Fibroblast of pulmonary artery (primary cell): ENCODE measurements around the gene PGLYRP3.

Experiments used
- DNase-seq: peaks from one replicate; pipeline ENCODE4 v3.0.0-alpha.2; 2010; ENCODE audit warnings: low read depth
- H3K4me3 ChIP-seq: replicated peaks from 2 replicates; pipeline ENCODE4 v1.5.1; 2011; ENCODE audit warnings: low read depth, mild to moderate bottlenecking, control low read depth, low read length, moderate library complexity
- TF ChIP-seq, protein P1 (sequence below): IDR thresholded peaks from 2 replicates; pipeline ENCODE4 v1.5.1; 2011; ENCODE audit warnings: mild to moderate bottlenecking, control low read depth, low read length, inconsistent platforms; ENCODE audit errors: missing control alignments

PGLYRP3 gene

DNA sequence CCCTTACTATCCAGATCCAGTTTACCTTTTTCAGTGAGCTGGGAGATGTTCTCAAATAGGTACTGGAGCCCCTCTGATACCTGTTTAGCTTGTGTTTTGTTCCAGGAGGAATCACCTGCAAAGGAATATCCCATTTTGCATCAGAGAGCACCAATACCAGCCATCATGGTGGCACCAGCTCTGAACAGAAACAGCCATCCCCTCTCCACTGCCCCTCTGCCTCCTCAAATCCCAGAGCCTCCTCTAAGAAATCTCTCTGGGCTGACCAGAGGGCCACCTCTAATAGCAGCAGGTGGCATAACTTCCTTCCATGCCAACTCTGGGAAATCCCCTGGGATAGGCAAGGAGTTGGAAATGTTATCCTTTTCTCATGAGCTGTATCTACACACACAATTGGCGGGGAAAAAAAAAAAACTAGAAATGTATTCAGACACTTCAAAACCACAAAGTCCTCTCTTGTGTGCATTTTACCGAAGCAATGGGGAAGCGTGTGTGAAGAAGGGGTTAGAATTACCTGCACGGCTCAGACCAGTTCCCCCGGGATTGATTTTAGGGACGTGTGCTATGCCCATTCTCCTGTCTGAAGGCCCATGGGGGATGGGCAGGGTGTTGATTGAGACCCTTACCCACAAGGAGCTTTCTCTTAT lies 33.4 kb upstream of the PGLYRP3 start:
- DNase-seq = no peak
- TF ChIP-seq, protein P1, sequence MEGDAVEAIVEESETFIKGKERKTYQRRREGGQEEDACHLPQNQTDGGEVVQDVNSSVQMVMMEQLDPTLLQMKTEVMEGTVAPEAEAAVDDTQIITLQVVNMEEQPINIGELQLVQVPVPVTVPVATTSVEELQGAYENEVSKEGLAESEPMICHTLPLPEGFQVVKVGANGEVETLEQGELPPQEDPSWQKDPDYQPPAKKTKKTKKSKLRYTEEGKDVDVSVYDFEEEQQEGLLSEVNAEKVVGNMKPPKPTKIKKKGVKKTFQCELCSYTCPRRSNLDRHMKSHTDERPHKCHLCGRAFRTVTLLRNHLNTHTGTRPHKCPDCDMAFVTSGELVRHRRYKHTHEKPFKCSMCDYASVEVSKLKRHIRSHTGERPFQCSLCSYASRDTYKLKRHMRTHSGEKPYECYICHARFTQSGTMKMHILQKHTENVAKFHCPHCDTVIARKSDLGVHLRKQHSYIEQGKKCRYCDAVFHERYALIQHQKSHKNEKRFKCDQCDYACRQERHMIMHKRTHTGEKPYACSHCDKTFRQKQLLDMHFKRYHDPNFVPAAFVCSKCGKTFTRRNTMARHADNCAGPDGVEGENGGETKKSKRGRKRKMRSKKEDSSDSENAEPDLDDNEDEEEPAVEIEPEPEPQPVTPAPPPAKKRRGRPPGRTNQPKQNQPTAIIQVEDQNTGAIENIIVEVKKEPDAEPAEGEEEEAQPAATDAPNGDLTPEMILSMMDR = no peak

GRCh38 chr1:153345187-153346076 lies 32.7 kb upstream of the PGLYRP3 start:
- TF ChIP-seq, protein P1 = no peak
- H3K4me3 ChIP-seq = no peak overlapping the region
- DNase-seq = no peak

More for the DNA sequence above, 33.4 kb upstream of the PGLYRP3 start:
- H3K4me3 ChIP-seq = no peak overlapping the region

- no peak for DNase-seq
- TF ChIP-seq, protein P1 = no peak
- H3K4me3 ChIP-seq = no peak overlapping the region
These were observed 31.9 kb upstream of the PGLYRP3 start for GRCh38 chr1:153344718-153345025.

DNA sequence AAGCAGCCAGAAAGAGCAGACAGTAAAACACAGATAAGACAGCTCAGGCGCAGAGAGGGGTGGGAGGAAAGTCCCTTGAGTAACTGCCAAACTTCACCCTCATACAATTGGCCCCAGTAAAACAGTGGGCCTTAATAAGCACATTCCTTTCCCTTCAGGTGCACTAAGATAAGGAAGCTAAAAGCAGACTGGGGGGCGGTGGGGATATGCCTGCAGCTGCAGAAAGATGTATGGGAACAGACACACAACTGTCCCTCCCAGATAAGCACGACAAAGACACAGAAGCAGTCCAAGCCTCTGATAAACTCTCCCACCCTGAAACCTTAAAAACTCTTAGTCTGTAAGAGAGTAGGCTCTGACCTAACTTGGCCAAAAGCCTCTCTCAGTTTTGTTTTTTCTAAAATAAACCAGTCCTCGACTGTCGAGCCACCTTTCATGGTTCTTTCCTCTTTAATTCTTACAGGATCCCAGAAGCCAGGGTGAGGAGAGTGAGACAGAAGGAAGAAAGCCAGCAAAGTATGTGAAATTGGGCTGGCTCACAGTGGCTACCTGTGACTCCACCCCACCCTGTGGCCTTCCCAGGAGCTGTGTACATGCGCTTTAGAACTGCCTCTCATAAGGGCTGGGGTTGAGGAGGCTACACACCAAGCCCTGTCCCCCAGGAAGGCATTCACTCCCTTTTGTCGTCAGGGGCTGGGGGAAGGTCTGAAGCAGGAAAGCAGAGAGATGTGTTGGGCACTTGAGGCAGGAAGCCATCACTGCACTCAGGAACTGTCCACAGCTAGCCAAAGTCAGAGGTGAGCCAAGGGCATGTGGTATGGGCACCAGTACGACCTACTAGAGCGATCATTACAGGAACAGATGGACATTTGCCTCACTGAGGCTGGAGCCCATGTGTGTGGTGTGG lies 31.3 kb upstream of the PGLYRP3 start:
- TF ChIP-seq, protein P1 = no peak
- DNase-seq = no peak
- no peak overlapping the region for H3K4me3 ChIP-seq

DNA sequence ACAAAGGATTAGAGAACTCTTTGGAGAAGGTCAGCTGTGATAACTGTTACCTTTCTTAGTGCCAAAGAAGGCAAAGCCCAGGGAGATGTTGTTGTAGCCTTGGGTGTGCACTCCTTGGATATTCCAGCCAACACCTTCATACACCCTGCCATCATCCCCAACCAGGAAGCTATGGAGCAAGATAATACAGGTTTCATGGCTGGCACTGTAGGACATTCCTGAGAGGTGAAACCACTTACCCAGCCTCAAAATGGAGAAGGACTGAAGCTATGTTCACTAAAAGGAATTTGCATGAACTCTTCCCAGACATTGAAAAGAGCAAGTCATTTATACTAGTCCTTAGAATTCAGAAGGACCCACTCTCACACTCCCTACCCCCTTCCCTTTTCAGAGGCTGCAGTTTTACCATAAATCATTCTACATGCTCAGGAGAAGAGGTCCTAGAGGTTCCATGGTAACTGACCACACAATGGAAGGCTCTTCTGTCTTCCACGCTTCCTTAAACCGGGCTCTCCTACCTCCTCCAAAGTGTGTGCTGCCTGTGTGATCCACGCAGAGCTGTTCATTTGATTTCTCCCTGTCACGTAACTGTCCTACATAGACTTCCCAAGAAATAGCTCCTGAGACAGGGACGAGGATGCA lies 30.4 kb upstream of the PGLYRP3 start:
- DNase-seq = no peak
- TF ChIP-seq, protein P1 = no peak
- no peak overlapping the region for H3K4me3 ChIP-seq

DNA sequence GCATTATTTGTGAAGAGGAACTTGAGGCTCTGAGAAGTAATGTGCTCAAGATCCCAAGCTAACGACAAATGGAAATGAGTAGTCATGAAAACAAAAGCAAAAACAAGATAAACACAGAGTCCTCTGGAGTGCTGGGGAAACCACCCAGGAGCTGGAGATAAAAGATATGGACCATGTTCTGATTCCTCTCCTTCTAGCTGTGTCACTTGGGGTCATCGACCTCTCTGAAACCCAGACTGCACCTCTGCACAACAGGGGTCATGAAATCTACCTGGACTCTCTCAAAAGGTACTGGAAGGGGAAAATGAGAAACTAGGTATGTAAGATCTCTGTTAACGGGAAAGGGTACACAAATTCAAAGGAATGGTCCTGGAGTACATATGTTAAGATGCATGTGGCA lies 29.4 kb upstream of the PGLYRP3 start:
- TF ChIP-seq, protein P1 = no peak
- DNase-seq = no peak
- no peak overlapping the region for H3K4me3 ChIP-seq
